H9 (cell line): ENCODE results near the gene PAPLN. TPM values are rescaled to one million over a fixed set of nuclear protein-coding genes. Genes with fewer than 3 reads are reported as not detected.

ENCODE experiments used
- DNase-seq: peaks from one replicate; pipeline ENCODE4 v3.0.0-alpha.2; 2017
- H2AFZ ChIP-seq: one replicate; pipeline ENCODE4 v1.6.1; 2013; ENCODE audit warnings: mild to moderate bottlenecking, low read length, control low read depth, moderate library complexity
- H2AK5ac ChIP-seq: 2 replicates; pipeline ENCODE4 v1.6.1; 2013; ENCODE audit warnings: low read length, control low read depth, mixed read lengths; ENCODE audit not compliant: insufficient read length
- H2BK120ac ChIP-seq: one replicate; pipeline ENCODE4 v1.6.1; 2013; ENCODE audit warnings: low read depth, mild to moderate bottlenecking, low read length, control low read depth, inconsistent platforms; ENCODE audit not compliant: poor library complexity, severe bottlenecking
- H2BK12ac ChIP-seq: 2 replicates; pipeline ENCODE4 v1.6.1; 2013; ENCODE audit warnings: low read length, control low read depth, mixed read lengths, low read depth; ENCODE audit not compliant: insufficient read length
- H2BK15ac ChIP-seq: 2 replicates; pipeline ENCODE4 v1.6.1; 2013; ENCODE audit warnings: low read depth, low read length, control low read depth
- H2BK20ac ChIP-seq: one replicate; pipeline ENCODE4 v1.6.1; 2013; ENCODE audit warnings: low read depth, mild to moderate bottlenecking, low read length, control low read depth, inconsistent platforms; ENCODE audit not compliant: poor library complexity, severe bottlenecking
- H2BK5ac ChIP-seq: 2 replicates; pipeline ENCODE4 v1.6.1; 2013; ENCODE audit warnings: low read length, control low read depth, mixed read lengths; ENCODE audit not compliant: insufficient read length
- H3K14ac ChIP-seq: 2 replicates; pipeline ENCODE4 v1.6.1; 2013; ENCODE audit warnings: low read length, control low read depth; ENCODE audit not compliant: insufficient read depth
- H3K18ac ChIP-seq: 2 replicates; pipeline ENCODE4 v1.6.1; 2013; ENCODE audit warnings: low read depth, mild to moderate bottlenecking, mixed read lengths, low read length, control low read depth; ENCODE audit not compliant: insufficient read length
- H3K23ac ChIP-seq: 2 replicates; pipeline ENCODE4 v1.6.1; 2013; ENCODE audit warnings: low read length, control low read depth, mixed read lengths, low read depth; ENCODE audit not compliant: insufficient read length
- H3K23me2 ChIP-seq: 2 replicates; pipeline ENCODE4 v1.6.1; 2013; ENCODE audit warnings: low read depth, mild to moderate bottlenecking, mixed read lengths, low read length, control low read depth; ENCODE audit not compliant: insufficient read length, poor library complexity, severe bottlenecking
- H3K27ac ChIP-seq: 2 replicates; pipeline ENCODE4 v1.5.1; 2013; ENCODE audit warnings: low read length, control low read depth, mixed read lengths, low read depth; ENCODE audit not compliant: insufficient read length
- H3K27me3 ChIP-seq: 2 replicates; pipeline ENCODE4 v1.6.1; 2013; ENCODE audit warnings: low read length, control low read depth, inconsistent platforms; ENCODE audit not compliant: insufficient read depth
- H3K4ac ChIP-seq: 2 replicates; pipeline ENCODE4 v1.6.1; 2013; ENCODE audit warnings: low read depth, mild to moderate bottlenecking, control low read depth, inconsistent platforms, low read length, moderate library complexity
- H3K4me1 ChIP-seq: 2 replicates; pipeline ENCODE4 v1.6.1; 2013; ENCODE audit warnings: low read length, control low read depth, inconsistent platforms; ENCODE audit not compliant: insufficient read depth
- H3K4me2 ChIP-seq: 2 replicates; pipeline ENCODE4 v1.6.1; 2013; ENCODE audit warnings: low read length, control low read depth, mixed read lengths; ENCODE audit not compliant: insufficient read length, insufficient read depth
- H3K56ac ChIP-seq: 2 replicates; pipeline ENCODE4 v1.6.1; 2013; ENCODE audit warnings: low read depth, mild to moderate bottlenecking, mixed read lengths, low read length, control low read depth; ENCODE audit not compliant: insufficient read length
- H3K79me1 ChIP-seq: 2 replicates; pipeline ENCODE4 v1.6.1; 2013; ENCODE audit warnings: low read depth, mild to moderate bottlenecking, moderate library complexity, low read length, control low read depth, inconsistent platforms; ENCODE audit not compliant: insufficient read depth, poor library complexity, severe bottlenecking
- H3K79me2 ChIP-seq: 2 replicates; pipeline ENCODE4 v1.6.1; 2013; ENCODE audit warnings: low read length, control low read depth, inconsistent platforms; ENCODE audit not compliant: insufficient read depth
- H3K9ac ChIP-seq: 2 replicates; pipeline ENCODE4 v1.6.1; 2013; ENCODE audit warnings: low read length, control low read depth, mixed read lengths; ENCODE audit not compliant: insufficient read length; ENCODE audit errors: extremely low read depth
- H3K9me3 ChIP-seq: one replicate; pipeline ENCODE4 v1.6.1; 2013; ENCODE audit warnings: low read depth, low read length, inconsistent platforms; ENCODE audit not compliant: control insufficient read depth
- H3T11ph ChIP-seq: one replicate; pipeline ENCODE4 v1.6.1; 2013; ENCODE audit warnings: mild to moderate bottlenecking, low read length, control low read depth, inconsistent platforms
- H4K20me1 ChIP-seq: one replicate; pipeline ENCODE4 v1.6.1; 2013; ENCODE audit not compliant: control insufficient read depth, insufficient read length, insufficient read depth
- H4K5ac ChIP-seq: 2 replicates; pipeline ENCODE4 v1.6.1; 2013; ENCODE audit warnings: low read depth, mild to moderate bottlenecking, mixed read lengths, low read length, control low read depth; ENCODE audit not compliant: insufficient read length
- H4K8ac ChIP-seq: replicated peaks from 2 replicates; pipeline ENCODE4 v1.6.1; 2013; ENCODE audit warnings: low read length, control low read depth, mixed read lengths, low read depth; ENCODE audit not compliant: insufficient read length
- H4K91ac ChIP-seq: 2 replicates; pipeline ENCODE4 v1.6.1; 2013; ENCODE audit warnings: low read depth, mild to moderate bottlenecking, moderate library complexity, mixed read lengths, low read length, control low read depth; ENCODE audit not compliant: insufficient read length
- H3K27ac Mint-ChIP-seq, 3 experiments: 2 replicates in 2 of 3; 3 replicates in 1 of 3; pipeline ENCODE4 v1.8.0; 2020 to 2021; ENCODE audit warnings: mixed read lengths in 3 of 3, mild to moderate bottlenecking in 1 of 3, moderate library complexity in 1 of 3
- H3K27me3 Mint-ChIP-seq: 2 replicates; pipeline ENCODE4 v1.8.0; 2021; ENCODE audit warnings: low read depth, mild to moderate bottlenecking, moderate library complexity, mixed read lengths
- H3K36me3 Mint-ChIP-seq, 3 experiments: 2 replicates in 2 of 3; 3 replicates in 1 of 3; pipeline ENCODE4 v1.8.0; 2020 to 2021; ENCODE audit warnings: low read depth in 3 of 3, mixed read lengths in 3 of 3; ENCODE audit not compliant: insufficient read depth in 1 of 3
- H3K4me1 Mint-ChIP-seq, 2 experiments: 2 replicates each; pipeline ENCODE4 v1.8.0; 2020; ENCODE audit warnings: mixed read lengths in 2 of 2
- H3K4me3 Mint-ChIP-seq, 2 experiments: 2 replicates in 1 of 2; 3 replicates in 1 of 2; pipeline ENCODE4 v1.8.0; 2020 to 2021; ENCODE audit warnings: mild to moderate bottlenecking in 2 of 2, mixed read lengths in 2 of 2, moderate library complexity in 1 of 2
- H3K9me3 Mint-ChIP-seq, 2 experiments: 2 replicates in 1 of 2; 3 replicates in 1 of 2; pipeline ENCODE4 v1.8.0; 2020; ENCODE audit warnings: mild to moderate bottlenecking in 2 of 2, mixed read lengths in 2 of 2, moderate library complexity in 1 of 2
- CTCF ChIP-seq: fragments of 200-600 bp; sonication (generic); conservative IDR thresholded peaks from 3 replicates; pipeline ENCODE4 v1.8.0; 2021; ENCODE audit warnings: antibody characterized with exemption, mild to moderate bottlenecking
- WGBS: extraction: QIAGEN DNeasy Blood & Tissue Kit; methylation state at CpG from one replicate; pipeline ENCODE4 v1.1.7; 2013; ENCODE audit warnings: missing lambda C conversion rate, low lambda C conversion rate, mixed read lengths; ENCODE audit not compliant: insufficient read length; ENCODE audit errors: extremely low coverage; 5-methylcytosine and 5-hydroxymethylcytosine counted together
- total RNA-seq: library from RNA; stranded (reverse); gene quantifications from 2 replicates; pipeline ENCODE4 v1.2.1, GENCODE V29; 2021

Gene PAPLN
- total RNA-seq, 1 experiment from 2014 or later, result 8.5 TPM

- no peak for DNase-seq
- no peak overlapping the region for H3K14ac ChIP-seq
- H2BK20ac ChIP-seq, result no peak overlapping the region
- WGBS, result no CpG with 5 or more reads among the region's 3 CpGs
- H3K79me2 ChIP-seq, result no peaks in the 10 kb centered on the region
- no peak overlapping the region for H3K23ac ChIP-seq
- H3K9ac ChIP-seq, result no peak overlapping the region
- no peak overlapping the region for H3K56ac ChIP-seq
- no peak overlapping the region for H2BK12ac ChIP-seq
- H3K9me3 ChIP-seq, result no peaks in the 10 kb centered on the region
- Mint-ChIP-seq H3K27ac (peak overlapping the region in 1 of 3 experiments; percentile 97; a peak in 2 of 7 replicates), H3K27me3 (no peaks in the 10 kb centered on the region), H3K36me3 (peaks cover 6 to 35% (median 20%) of the 10 kb centered on the region in 3 experiments; a peak in 5 of 7 replicates), H3K9me3 (no peaks in the 10 kb centered on the region), H3K4me1 (peaks cover 36 to 48% of the 10 kb centered on the region in 2 experiments), H3K4me3 (no peak overlapping the region)
- no peak overlapping the region for H2BK15ac ChIP-seq
- H2AK5ac ChIP-seq, result no peak overlapping the region
- H3K18ac ChIP-seq, result no peak overlapping the region
- no peaks in the 10 kb centered on the region for H3K27me3 ChIP-seq
- no peaks in the 10 kb centered on the region for H3K79me1 ChIP-seq
- H3K27ac ChIP-seq, result no peak overlapping the region
- H4K5ac ChIP-seq, result no peak overlapping the region
- no peak overlapping the region for H4K8ac ChIP-seq
- H3K23me2 ChIP-seq, result no peaks in the 10 kb centered on the region
- no peak overlapping the region for H3K4me2 ChIP-seq
- no peak overlapping the region for H2BK5ac ChIP-seq
- H4K91ac ChIP-seq, result no peak overlapping the region
- H2AFZ ChIP-seq, result no peak overlapping the region
- H3T11ph ChIP-seq, result no peak overlapping the region
- H2BK120ac ChIP-seq, result no peak overlapping the region
- no peak for TF ChIP-seq CTCF
- peaks cover 7% of the 10 kb centered on the region; the same call in 1 of the 2 replicates for H3K4me1 ChIP-seq
- no peaks in the 10 kb centered on the region for H4K20me1 ChIP-seq
- H3K4ac ChIP-seq, result no peak overlapping the region
Observed at GRCh38 chr14:73289729-73290128, 52.4 kb downstream of the PAPLN start.
